GM19043 (cell line): Measurements from ENCODE around the gene ADAM15.

Experiments
- ATAC-seq: cut with Tn5 transposase; IDR thresholded peaks from one replicate; pipeline ENCODE4 v1.9.1; 2021; ENCODE audit warnings: low read depth; ENCODE audit not compliant: unreplicated experiment

Gene ADAM15

DNA sequence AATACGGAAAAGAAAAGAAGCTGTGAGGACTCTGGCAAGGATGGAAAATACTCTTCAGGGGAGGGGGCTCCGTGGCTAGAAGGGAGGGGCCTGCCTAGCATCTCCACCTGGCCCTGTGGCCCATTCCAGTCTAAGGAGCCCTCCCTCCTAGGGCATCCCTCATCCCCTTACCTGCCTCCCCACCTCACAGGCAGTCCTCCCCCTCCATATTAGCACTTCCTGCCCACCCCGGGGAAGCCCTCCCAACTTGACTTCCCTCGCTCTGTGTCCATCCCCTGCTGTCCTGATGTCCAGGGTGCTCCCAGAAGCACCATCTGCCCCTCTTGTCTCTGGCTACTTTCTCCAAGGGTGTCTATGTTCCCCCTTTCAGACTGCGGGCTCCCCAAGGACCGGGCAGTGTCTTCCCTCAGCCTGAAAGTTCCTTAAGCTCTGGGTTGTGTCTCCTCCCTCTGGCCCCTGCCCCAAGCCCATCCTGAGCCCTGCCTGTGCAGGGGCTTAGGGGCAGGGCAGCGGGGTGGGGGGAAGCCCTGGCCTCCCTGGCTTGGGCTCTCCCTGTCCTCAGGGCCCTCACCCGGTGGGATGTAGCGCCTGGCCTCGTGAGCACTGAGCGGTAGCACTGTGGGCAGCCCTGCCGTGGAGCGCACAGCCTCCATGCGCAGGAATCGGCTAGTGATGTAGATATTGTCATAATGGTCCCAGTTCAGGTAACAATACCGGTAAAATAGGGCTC lies 21.4 kb upstream of the ADAM15 start:
- ATAC-seq: no peak

DNA sequence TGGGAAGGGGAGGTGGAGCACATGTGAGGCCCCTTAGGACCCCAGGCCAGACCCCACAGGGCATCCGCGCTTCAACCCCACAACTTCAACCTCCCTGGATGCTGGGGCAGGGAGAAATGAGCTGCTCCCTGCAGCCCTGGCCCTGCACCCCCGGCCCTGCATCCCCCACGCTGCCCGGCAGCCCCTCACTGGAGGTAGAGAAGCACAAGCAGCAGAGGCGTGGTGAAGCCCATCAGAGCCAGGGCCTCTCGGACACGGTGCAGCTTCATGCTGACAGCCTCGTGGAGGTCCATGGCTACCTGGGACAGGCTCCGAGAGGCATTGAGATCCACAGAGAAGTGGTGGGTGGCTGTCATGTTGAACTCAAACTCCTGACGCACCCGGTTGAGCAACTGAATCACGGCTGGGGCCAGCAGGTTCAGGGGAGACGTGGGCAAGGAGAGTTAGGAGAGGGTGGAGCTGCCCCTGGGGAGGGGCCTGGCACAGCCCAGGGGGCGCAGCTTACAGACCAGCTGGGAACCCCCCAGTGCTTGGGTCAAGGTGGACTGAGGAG lies 20.8 kb upstream of the ADAM15 start:
- no peak for ATAC-seq

DNA sequence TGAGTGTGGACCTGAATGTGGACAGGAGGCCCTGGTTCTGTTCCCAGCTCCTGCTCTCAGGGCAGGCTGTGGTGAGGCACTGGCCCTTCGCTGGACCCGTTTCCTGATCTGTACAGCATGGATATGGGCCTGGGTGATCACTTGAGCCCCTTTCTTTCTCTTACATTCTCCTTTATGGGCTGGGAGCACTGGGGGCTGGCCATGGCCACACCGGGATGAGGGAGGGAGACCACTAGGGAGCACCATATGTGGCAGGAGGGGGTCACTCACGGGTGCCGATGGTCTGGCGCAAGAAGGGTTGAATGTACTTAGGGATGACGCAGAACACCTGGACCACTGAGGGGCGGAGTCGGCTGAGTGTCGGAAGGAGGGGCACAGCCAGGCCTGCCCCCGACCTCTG lies 20.2 kb upstream of the ADAM15 start:
- no peak for ATAC-seq

DNA sequence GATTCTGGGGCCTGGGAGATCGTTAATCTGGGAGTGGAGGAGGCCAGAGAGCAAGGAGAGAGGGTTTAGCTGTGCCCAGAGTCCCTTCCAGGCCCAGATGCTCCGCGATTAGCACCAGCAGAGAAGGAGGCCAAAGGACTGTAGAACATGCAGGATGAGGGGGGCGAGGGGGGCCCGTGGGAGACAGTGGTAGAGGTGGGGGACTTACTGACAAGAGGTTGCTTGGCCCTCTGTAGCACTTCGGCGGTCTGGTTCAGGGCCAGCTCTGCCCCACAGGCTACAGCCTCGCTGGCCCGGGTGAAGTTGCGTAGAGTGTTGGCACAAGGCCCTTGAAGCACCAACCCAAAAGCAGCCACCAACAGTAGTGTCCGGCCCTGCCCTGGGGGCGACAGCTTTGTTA lies 18.2 kb upstream of the ADAM15 start:
- ATAC-seq: no peak

DNA sequence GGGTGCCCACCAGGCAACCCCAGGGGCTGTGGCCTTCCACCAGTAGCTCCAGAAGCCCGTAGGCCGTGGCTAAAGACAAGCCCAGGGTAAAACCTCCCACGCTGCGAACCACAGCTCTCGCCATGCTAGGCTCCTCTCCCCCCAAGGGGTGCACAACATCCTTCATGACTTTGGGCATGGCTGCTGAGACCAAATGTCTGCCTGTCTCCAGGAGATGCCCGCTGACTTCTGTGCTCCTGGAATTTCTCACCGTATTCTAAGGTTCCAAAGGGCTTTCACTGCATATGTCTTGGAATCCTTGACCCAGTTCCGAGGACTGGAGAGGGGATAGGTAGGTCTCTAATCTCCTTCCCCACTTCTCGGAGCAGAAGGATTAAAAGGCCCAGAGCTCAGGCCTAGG lies 17.6 kb upstream of the ADAM15 start, which contains the start of the genes DCST1 and DCST2:
Gene DCST1 (plus strand): TSS at position 301 of the 400 bp plus-strand sequence. CDS start 213 bp downstream, outside the sequence.
Gene DCST2 (minus strand): TSS at position 258 of the 400 bp plus-strand sequence. CDS start 80 bp downstream, at position 178.
- ATAC-seq: no peak

DNA sequence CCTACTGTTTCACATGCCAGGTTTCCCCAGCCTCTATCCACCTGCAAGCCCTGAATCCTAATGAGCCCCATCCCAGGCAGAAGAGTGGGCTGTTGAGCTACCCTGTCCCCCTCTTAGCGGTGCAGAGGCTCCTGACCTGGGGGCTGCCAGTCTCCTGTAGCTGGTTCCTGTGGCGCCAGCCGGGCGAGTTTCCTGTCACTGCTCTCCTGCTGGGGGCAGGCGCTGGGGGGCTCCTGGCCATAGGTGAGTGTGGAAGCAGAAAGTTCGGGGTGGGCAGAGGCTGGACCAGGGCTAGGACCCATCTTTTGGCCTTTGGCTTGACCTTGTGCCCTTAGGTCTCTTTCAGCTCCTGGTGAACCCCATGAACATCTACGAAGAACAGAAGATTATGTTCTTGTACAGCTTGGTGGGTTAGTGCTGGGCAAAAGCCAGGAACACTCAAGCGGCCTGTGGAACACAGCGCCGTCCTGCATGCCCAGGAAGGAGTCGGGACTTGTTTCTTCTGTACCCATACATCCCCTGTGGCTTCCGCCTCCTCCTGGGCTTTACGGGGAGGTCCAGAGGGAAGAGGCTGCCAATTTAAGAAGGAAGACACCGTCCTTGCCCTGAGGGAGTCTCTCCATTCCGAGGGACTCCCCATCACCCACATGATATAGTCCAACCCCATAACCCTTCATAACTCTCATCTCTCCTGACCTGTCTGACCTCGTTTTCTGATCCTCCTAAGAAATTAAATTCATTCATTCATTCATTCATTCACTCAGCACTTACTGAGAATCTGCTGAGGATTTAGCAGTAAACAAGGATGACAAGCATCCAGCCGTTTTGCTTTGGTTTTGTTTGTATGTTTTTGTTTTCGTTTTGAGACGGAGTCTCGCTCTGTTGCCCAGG lies 16.6 kb upstream of the ADAM15 start:
- no peak for ATAC-seq

DNA sequence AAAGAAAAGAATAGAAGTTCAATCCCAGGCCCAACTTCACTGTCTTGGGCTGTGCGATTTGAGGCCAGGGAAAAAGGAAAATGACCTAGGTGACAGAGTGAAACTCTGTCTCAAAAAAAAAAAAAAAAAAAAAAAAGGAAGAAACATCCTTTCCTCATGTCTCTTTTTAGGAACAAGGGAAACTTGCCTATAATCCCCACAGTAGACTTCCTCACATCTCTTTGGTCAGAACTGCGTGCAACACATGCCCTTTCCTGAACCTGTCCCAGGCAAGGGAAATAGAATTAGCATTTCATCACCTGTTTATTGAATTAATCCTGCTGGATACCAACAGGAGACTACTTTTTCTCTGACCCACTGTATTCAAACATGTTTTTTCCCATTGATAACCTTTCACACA lies 15.2 kb upstream of the ADAM15 start:
- ATAC-seq: no peak

DNA sequence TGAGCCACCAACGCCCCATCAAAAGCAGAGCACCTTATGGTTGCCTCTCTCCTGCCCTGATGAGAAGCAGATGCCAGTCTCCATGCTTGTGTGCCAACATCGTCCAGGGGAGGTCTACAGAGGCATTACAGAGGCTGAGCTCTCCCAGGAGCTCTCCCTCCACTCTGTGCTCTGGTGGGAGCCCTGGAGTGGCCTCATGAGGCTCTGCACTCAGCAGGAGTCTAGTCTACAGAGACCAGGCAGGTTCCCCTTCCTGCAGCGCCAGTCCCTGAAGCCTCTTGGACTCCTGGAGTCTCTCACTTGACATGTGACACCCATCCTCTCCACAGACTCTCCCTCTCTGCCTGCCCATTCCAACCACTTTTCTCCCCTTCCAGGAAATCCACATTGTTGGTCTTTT lies 14.1 kb upstream of the ADAM15 start:
- no peak for ATAC-seq

DNA sequence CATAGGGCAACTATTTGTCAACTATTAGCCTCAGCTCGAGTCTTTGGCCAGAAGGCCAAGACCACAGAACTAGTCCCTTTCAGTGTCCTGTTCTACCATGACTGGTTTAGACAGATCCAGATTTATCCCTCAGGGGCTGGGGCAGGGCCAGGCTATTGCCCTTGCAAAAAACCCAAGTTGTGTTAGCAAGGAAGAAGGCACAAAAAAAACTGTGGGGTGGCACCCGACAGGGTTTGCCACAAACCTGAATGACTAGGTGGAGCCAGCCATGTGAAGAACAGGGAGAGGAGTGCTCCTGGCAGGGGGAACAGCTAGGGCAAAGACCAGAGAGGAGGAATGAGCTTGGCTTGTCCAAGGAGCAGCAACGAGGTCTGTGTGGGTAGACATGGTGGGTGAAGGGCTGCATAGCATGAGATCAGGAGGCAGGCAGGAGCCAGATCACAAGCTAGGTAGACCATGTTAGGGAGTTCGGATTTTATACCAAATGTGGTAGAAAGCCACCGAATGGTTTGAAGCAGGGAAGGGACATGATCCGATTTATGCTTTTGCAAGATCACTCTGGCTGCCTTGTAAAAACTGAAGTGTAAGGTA lies 13.2 kb upstream of the ADAM15 start:
- ATAC-seq: no peak

DNA sequence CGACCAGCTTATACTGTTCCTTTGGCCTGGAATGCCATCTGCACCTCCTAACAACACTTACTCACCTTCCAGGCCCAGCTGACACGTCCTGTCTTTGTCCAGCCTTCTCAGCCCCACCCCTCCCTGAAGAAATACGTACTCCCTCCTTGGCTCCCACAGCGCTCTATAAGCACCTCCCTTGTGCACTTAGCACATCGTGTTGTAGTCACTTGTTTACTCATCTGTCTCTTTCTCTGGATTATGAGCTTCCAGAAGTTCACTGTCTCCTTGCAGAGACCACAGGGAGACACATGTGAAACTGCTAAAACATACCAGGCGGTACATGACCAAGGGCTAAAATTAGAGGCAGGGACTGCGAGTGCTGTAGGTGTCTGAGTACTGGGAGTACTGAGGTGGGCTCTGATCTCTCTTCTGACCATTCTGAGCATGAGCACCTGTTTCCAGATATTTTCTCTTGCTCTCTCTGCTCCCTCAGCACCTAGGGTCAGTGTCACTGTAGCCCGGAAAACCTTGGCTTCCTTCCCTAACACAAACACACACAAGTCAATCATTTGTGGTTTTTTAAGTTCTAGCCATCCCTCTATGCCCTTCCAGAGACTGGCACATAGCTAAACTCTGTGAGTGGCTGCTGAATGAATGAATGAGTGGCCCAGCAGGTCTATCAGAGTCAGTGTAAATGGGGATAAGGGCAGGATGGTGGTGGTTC lies 12.4 kb upstream of the ADAM15 start:
- no peak for ATAC-seq

DNA sequence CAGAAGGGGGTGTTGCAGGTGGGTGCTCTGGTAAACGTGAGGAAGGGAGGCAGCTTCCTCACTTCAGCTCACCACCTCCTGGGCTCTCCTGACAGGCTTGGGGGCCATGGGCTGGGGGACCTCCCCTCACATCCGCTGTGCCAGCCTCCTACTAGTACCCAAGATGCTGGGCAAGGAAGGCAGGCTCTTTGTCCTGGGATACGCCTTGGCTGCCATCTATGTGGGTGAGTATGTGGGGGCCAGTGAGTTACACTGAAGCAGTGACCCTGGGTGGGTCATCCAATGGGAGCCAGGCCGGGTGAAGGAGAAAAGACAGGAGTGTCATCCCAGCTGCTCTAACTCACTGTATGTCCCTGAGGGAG lies 11.8 kb upstream of the ADAM15 start:
- ATAC-seq: no peak

DNA sequence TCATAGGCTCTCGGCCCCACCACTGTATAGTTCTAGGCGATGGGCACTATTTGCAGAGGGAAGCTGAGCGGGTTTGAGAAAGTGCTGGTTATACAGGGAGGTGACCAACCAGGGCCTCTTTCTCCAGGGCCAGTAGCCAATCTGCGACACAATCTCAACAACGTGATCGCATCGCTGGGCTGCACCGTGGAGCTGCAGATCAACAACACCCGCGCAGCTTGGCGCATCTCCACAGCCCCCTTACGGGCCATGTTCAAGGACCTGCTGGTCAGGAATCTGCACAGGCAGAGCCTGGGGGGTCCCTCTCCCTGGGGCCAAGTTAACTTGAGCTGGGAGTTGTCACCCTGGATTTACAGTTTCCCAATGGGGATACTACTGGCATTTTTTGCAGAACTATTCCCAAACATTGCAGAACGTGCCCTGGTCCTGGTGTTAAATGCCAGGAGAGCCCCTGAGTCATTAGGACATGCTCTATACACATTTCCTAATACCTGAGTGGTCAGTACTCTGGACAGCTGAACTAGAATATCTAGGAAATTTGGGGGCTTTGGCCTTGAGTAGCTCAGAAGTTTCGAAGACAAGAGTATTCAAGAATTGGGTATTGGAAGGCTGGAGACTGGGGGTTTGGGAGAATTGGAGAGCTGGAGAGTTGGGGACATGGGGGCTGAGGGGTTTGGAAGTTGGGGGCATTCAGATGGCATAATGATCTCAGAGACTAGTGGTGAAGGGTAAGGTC lies 10.6 kb upstream of the ADAM15 start:
- no peak for ATAC-seq

DNA sequence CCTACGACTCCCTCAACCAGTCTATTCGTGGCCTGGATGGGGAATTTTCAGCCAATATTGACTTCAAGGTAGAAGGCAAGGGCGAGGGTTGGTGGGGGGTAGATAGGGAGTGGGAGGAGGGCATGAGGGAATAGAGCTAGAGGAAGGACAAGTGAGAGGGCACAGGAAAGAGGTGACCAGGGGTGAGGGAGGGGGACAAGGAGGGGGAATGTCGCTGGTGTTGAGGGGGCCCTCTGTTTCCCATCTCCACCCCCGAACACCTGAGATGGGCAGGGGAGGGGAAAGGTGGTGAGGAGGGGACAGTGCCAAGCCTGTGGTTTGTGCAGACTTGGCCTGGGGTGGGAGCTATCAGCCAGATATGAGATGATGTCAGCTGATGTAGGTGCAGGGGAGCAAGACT lies 8.3 kb upstream of the ADAM15 start:
- no peak for ATAC-seq

DNA sequence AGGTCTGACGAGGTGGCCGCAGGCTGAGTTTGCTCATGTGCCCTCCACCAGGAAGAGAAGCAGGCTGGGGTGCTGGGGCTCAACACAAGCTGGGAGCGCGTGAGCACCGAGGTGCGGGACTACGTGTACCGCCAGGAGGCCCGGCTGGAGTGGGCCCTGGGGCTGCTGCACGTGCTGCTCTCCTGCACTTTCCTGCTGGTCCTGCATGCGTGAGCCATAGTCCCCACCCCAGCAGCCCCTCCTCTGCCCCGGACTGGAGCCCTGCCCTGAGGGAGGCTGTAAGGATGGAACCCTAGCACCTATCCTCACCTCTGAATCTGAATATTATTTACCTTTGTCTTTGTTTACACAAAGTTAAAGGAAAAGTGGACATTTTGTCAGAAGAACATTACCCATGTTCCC lies 7.8 kb upstream of the ADAM15 start:
- ATAC-seq: no peak

DNA sequence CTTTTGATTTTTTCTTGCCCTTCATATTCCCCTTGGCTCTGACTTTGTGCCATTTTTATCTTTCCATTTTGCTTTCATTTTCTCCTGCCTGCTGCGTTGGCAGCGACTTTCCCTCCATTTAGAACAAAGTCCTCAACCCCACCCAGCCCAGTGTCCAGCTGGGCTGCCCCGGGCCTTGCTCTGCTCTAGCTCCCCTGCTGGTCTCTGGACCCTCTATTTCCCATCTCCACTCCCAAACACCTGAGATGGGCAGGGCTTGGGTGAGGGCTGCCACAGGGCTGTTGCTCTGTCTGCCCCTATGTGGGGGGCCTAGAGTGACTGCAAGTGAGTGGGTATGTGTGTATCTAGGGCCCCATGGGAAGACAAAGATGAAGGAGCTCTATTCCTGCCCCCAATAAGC lies 7.3 kb upstream of the ADAM15 start:
- ATAC-seq: no peak

DNA sequence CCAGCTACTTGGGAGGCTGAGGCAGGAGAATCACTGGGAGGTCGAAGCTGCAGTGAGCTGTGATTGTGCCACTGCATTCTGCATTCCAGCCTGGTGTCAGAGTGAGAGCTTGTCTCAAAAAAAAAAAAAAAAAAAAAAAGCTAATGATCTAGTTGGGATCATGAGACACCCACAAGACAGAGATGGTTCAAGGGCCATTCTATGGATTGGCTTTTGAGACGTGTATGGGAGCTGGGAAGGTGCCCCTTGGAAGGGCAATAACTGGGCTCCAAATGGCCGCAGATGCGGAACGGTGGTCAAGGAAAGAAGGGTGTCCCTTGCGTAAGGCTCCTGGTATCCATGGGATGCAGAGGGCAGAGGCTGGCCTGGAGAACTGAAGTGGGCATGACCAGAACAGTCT lies 6.8 kb upstream of the ADAM15 start:
- no peak for ATAC-seq

DNA sequence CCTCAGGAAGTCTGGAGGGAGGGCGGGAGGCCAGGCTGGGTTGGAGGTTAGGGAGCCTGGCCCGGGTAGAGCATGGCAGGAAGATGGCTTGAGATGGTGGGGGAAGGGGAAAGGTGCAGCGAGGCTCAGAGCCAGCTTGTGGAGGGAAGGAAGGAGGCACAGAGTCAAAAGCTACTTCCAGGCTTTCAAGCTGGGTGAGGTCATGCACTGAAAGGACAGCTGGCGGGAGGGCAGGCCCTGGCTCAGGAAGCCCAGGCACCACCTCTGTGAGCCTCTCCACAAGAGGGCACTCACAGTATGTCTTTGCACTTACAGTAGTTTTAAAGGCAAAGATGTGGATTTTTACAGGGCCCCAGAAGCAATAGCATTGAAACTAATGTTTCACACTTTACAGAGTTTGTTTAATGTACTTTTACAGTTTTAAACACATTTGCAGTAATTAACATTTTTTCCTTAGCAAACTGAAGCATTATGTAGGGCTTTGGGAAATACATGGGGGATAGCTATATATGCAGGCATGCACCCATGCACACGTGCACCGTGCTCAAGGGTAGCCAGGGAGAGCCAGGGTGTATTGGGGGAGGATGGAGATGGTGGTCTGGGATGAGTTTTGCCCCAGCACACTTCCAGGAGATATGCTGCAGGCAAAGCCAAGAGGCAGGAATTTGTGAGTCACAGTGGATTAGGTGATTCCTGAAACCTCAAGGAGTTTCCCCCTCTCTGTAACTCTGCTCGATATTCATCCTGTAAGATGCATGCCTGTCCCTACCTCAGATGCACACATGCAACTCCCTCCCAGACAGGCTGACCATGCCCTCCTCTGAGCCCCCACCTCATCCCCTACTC lies 6.1 kb upstream of the ADAM15 start:
- no peak for ATAC-seq

DNA sequence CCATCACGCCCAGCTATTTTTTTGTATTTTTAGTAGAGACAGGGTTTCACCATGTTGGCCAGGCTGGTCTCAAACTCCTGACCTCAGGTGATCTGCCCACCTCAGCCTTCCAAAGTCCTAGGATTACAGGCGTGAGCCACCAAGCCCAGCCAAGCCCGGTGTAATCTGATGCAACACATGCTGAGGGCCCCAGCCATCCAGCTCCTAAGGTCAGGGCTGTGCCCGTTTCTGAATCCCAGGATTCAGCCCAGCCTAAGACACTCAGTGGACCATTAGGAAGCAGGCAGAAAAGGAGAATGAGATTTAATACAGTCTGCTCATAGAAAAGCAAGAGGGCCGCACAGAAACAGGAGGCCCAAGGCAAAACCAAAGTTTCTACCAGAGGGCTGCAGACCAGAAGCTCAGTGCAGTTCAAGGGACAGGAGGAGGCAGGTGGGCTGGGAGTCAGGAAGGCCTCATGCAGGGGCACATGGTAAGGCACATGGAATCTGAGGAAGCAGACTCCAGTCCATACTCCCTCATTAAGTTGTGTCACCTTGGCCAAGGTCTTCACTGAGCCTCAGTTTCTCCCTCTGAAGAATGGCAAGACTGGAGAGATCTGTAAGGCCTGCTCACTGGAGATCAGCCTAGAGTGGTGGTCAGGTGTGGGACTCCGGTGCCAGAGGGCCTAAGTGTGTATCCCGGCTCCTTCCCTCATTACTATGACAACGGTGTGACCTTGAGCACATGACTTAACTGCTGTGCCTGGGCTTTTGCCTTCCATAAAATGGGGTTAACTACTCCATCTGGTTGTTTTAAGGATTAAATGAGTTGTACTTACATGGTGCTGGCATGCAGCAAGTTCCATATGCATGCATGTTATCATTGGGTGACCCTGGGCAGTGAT lies 2.4 kb upstream of the ADAM15 start:
- ATAC-seq: no peak
